VCaP (cell line): ENCODE data around the gene PGBD5.

Experiments
- H3K27ac ChIP-seq: fragments of 450-650 bp; 2 replicates; pipeline ENCODE4 v1.5.1; 2017
- CTCF ChIP-seq: fragments of 450-650 bp; conservative IDR thresholded peaks from 2 replicates; pipeline ENCODE4 v1.5.1; 2017; ENCODE audit warnings: mild to moderate bottlenecking, moderate library complexity

Gene PGBD5

GRCh38 chr1:230345139-230345885 is 80.8 kb downstream of the PGBD5 start:
- TF ChIP-seq CTCF = no peak
- no peak overlapping the region for H3K27ac ChIP-seq

GRCh38 chr1:230342699-230343098 is 83.4 kb downstream of the PGBD5 start:
- no peak for TF ChIP-seq CTCF

GRCh38 chr1:230342019-230342418 is 84.1 kb downstream of the PGBD5 start:
- no peak for TF ChIP-seq CTCF

More at GRCh38 chr1:230342699-230343098, 83.4 kb downstream of the PGBD5 start:
- H3K27ac ChIP-seq = no peak overlapping the region

GRCh38 chr1:230341162-230341546 is 85.0 kb downstream of the PGBD5 start:
- H3K27ac ChIP-seq = no peak overlapping the region
- TF ChIP-seq CTCF = no peak

More at GRCh38 chr1:230342019-230342418, 84.1 kb downstream of the PGBD5 start:
- no peak overlapping the region for H3K27ac ChIP-seq

- H3K27ac ChIP-seq = no peak overlapping the region
- TF ChIP-seq CTCF = no peak
Measured at GRCh38 chr1:230340526-230341161, 85.5 kb downstream of the PGBD5 start.

GRCh38 chr1:230339033-230339432 is 87.1 kb downstream of the PGBD5 start:
- TF ChIP-seq CTCF = no peak
- H3K27ac ChIP-seq = no peak overlapping the region

GRCh38 chr1:230337266-230337665 is 88.9 kb downstream of the PGBD5 start:
- TF ChIP-seq CTCF = no peak

More at GRCh38 chr1:230337266-230337665, 88.9 kb downstream of the PGBD5 start:
- H3K27ac ChIP-seq = no peak overlapping the region
